ENCODE data around the gene TRIM31. TPM values are rescaled to one million over a fixed set of nuclear protein-coding genes. Genes with fewer than 3 reads are reported as not detected.

Gene TRIM31
- polyA plus RNA-seq, 12 donors, result 0.23 to 0.48 TPM; not detected in 10

Other genes starting within 250 kb of the TRIM31 start
- 100 to 1,000 TPM in 6 of 12 donors, 10 to 100 TPM in 5, not detected in 1; 45.1 to 155 (median 101) TPM for gene HLA-A, start 170.6 kb downstream of the TRIM31 start, polyA plus RNA-seq (ENCODE audit: insufficient read length in 12 of 12)
- 10 to 100 TPM in 11 of 12 donors, not detected in 1; 17.4 to 30.2 (median 21.6) TPM for gene POLR1H, start 51.8 kb downstream of the TRIM31 start, polyA plus RNA-seq (ENCODE audit: insufficient read length in 12 of 12)
- gene PPP1R11, start 45.9 kb downstream of the TRIM31 start, polyA plus RNA-seq (ENCODE audit: insufficient read length in 12 of 12), result 10 to 100 TPM in 11 of 12 donors, not detected in 1; 30.6 to 69.3 (median 37.6) TPM
- gene RNF39, start 37.3 kb downstream of the TRIM31 start, polyA plus RNA-seq (ENCODE audit: insufficient read length in 12 of 12), result 1 to 10 TPM in 3 of 12 donors, under 1 TPM in 7, not detected in 2; 0.29 to 5.0 (median 0.63) TPM
- under 1 TPM in 1 of 12 donors, not detected in 11; 0.13 TPM for gene TRIM40, start 23.1 kb upstream of the TRIM31 start, polyA plus RNA-seq (ENCODE audit: insufficient read length in 12 of 12)
- gene TRIM10, start 48.1 kb upstream of the TRIM31 start, polyA plus RNA-seq (ENCODE audit: insufficient read length in 12 of 12), result 1 to 10 TPM in 1 of 12 donors, under 1 TPM in 9, not detected in 2; 0.15 to 1.9 (median 0.45) TPM
- not detected for gene TRIM15, start 50.5 kb upstream of the TRIM31 start, polyA plus RNA-seq (ENCODE audit: insufficient read length in 12 of 12)
- 10 to 100 TPM in 11 of 12 donors, not detected in 1; 12.6 to 33.8 (median 15.0) TPM for gene TRIM26, start 100.3 kb upstream of the TRIM31 start, polyA plus RNA-seq (ENCODE audit: insufficient read length in 12 of 12)
- gene TRIM39, start 213.8 kb upstream of the TRIM31 start, polyA plus RNA-seq (ENCODE audit: insufficient read length in 12 of 12), result 10 to 100 TPM in 1 of 12 donors, 1 to 10 TPM in 10, not detected in 1; 6.0 to 11.8 (median 7.5) TPM
- 10 to 100 TPM in 11 of 12 donors, not detected in 1; 13.3 to 40.3 (median 16.1) TPM for gene RPP21, start 232.1 kb upstream of the TRIM31 start, polyA plus RNA-seq (ENCODE audit: insufficient read length in 12 of 12)

All from muscle of arm (tissue), 12 donors.